Measurements from ENCODE around the gene PRDM11. TPM values are rescaled to one million over a fixed set of nuclear protein-coding genes. Genes with fewer than 3 reads are reported as not detected.

The PRDM11 gene
- total RNA-seq, 1 donor from 2014 or later: 13.1 TPM

GRCh38 chr11:45161252-45162063, 15.0 kb downstream of the PRDM11 start:
- Mint-ChIP-seq H3K27me3 (ENCODE audit: low read depth) (no peaks in the 10 kb centered on the region), H3K27ac (ENCODE audit: unreplicated experiment) (no peak overlapping the region), H3K9me3 (no peaks in the 10 kb centered on the region), H3K4me3 (no peak overlapping the region), H3K36me3 (ENCODE audit: low read depth) (no peaks in the 10 kb centered on the region), H3K4me1 (peaks cover 15% of the 10 kb centered on the region)
- no peak for DNase-seq (ENCODE audit: low read depth, low spot score)
- TF ChIP-seq CTCF (conservative IDR thresholded peaks at IDR 0.05): no peak

- DNase-seq (ENCODE audit: low read depth, low spot score): no peak
- peaks cover 9% of the 10 kb centered on the region for H3K4me1 Mint-ChIP-seq
- H3K9me3 Mint-ChIP-seq: no peaks in the 10 kb centered on the region
- TF ChIP-seq CTCF (conservative IDR thresholded peaks at IDR 0.05): no peak
- H3K4me3 Mint-ChIP-seq: no peak overlapping the region
- no peaks in the 10 kb centered on the region for H3K36me3 Mint-ChIP-seq (ENCODE audit: low read depth)
- no peaks in the 10 kb centered on the region for H3K27me3 Mint-ChIP-seq (ENCODE audit: low read depth)
- no peak overlapping the region for H3K27ac Mint-ChIP-seq (ENCODE audit: unreplicated experiment)
Measured at GRCh38 chr11:45162064-45162375, 15.6 kb downstream of the PRDM11 start.

- Mint-ChIP-seq H3K4me1 (peaks cover 4% of the 10 kb centered on the region), H3K4me3 (no peak overlapping the region), H3K36me3 (ENCODE audit: low read depth) (no peaks in the 10 kb centered on the region), H3K27me3 (ENCODE audit: low read depth) (no peaks in the 10 kb centered on the region), H3K27ac (ENCODE audit: unreplicated experiment) (no peak overlapping the region), H3K9me3 (no peaks in the 10 kb centered on the region)
- no peak for DNase-seq (ENCODE audit: low read depth, low spot score)
- TF ChIP-seq CTCF (conservative IDR thresholded peaks at IDR 0.05): no peak
Measured at GRCh38 chr11:45162916-45163879, 16.8 kb downstream of the PRDM11 start.

GRCh38 chr11:45163956-45164575, 17.6 kb downstream of the PRDM11 start:
- Mint-ChIP-seq H3K4me1 (peaks cover 4% of the 10 kb centered on the region), H3K27ac (ENCODE audit: unreplicated experiment) (no peak overlapping the region), H3K4me3 (no peak overlapping the region), H3K27me3 (ENCODE audit: low read depth) (no peaks in the 10 kb centered on the region), H3K36me3 (ENCODE audit: low read depth) (no peaks in the 10 kb centered on the region), H3K9me3 (no peaks in the 10 kb centered on the region)
- no peak for TF ChIP-seq CTCF (conservative IDR thresholded peaks at IDR 0.05)
- no peak for DNase-seq (ENCODE audit: low read depth, low spot score)

GRCh38 chr11:45165386-45165785, 18.9 kb downstream of the PRDM11 start:
- Mint-ChIP-seq H3K4me3 (no peak overlapping the region), H3K9me3 (no peaks in the 10 kb centered on the region), H3K4me1 (peaks cover 4% of the 10 kb centered on the region), H3K36me3 (ENCODE audit: low read depth) (no peaks in the 10 kb centered on the region), H3K27me3 (ENCODE audit: low read depth) (no peaks in the 10 kb centered on the region), H3K27ac (ENCODE audit: unreplicated experiment) (no peak overlapping the region)
- no peak for TF ChIP-seq CTCF (conservative IDR thresholded peaks at IDR 0.05)
- DNase-seq (ENCODE audit: low read depth, low spot score): no peak

Data from neural crest cell (in vitro differentiated cells).